GM13976 (cell line): ENCODE measurements around the gene KPTN.

Source experiments
- DNase-seq: peaks from one replicate; pipeline ENCODE4 v3.0.0; 2012; ENCODE audit warnings: low spot score
- in situ Hi-C: fragments of 300-500 bp; cut with MboI; formaldehyde crosslinking; loops from one replicate; pipeline ENCODE4 v1.12.0; 2022; ENCODE audit warnings: low sequenced_read_pairs, mixed read lengths, inconsistent platforms; ENCODE audit not compliant: unreplicated experiment
- TF ChIP-seq, protein P1 (sequence below): IDR thresholded peaks from 2 replicates; pipeline ENCODE4 v1.5.1; 2012; ENCODE audit warnings: borderline replicate concordance, mild to moderate bottlenecking; ENCODE audit not compliant: insufficient read depth; ENCODE audit errors: extremely low read depth, missing control alignments, control extremely low read depth

KPTN gene

DNA sequence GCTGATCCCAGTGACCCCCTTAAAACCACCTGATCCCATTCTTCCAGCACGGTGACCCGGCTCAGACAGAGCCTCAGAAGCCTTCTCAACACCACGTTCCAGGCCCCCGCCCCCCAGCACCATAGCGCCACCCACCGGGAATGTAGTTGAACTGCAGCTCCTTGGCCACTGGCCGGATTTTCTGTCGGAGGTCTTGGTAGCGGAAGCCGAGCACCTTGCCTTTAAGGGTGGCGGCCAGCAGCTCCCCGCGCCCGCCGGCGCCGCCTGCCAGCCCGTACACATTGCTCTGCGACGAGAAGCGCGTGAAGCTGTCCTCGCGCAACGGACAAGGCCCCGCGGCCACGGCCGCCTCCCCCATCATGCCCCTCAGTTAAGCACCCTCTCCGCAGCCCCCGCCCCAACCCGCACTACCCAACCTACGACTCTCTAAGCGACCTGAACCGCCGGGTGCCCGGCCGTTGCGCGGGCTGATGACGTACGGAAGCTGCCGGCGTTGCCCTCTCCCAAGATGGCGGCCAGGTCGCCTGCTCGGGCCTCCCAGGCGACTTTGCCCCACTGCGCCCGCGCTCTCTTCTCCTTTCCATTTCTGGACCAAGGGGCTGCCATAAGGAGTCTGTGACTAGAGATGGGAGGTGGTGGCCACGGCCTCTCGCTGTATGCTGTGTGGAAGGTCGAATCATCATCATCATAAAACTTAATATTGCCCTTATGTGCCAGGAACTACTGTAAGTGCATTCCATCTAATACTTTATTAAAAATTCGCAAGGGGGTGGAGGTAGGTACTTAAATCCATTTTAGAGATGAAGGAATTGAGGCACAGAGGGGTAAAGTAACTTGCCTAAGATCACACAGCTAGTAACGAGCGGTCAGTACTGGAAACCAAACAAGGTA is at the start of gene KPTN:
KPTN (minus strand) TSS at position 420 of the 891 bp plus-strand sequence; CDS start at position 361, 59 bp downstream.
- TF ChIP-seq, protein P1, sequence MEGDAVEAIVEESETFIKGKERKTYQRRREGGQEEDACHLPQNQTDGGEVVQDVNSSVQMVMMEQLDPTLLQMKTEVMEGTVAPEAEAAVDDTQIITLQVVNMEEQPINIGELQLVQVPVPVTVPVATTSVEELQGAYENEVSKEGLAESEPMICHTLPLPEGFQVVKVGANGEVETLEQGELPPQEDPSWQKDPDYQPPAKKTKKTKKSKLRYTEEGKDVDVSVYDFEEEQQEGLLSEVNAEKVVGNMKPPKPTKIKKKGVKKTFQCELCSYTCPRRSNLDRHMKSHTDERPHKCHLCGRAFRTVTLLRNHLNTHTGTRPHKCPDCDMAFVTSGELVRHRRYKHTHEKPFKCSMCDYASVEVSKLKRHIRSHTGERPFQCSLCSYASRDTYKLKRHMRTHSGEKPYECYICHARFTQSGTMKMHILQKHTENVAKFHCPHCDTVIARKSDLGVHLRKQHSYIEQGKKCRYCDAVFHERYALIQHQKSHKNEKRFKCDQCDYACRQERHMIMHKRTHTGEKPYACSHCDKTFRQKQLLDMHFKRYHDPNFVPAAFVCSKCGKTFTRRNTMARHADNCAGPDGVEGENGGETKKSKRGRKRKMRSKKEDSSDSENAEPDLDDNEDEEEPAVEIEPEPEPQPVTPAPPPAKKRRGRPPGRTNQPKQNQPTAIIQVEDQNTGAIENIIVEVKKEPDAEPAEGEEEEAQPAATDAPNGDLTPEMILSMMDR: peak; percentile 95
- in situ Hi-C loops: no loop called here
- peak; percentile 97 for DNase-seq

DNA sequence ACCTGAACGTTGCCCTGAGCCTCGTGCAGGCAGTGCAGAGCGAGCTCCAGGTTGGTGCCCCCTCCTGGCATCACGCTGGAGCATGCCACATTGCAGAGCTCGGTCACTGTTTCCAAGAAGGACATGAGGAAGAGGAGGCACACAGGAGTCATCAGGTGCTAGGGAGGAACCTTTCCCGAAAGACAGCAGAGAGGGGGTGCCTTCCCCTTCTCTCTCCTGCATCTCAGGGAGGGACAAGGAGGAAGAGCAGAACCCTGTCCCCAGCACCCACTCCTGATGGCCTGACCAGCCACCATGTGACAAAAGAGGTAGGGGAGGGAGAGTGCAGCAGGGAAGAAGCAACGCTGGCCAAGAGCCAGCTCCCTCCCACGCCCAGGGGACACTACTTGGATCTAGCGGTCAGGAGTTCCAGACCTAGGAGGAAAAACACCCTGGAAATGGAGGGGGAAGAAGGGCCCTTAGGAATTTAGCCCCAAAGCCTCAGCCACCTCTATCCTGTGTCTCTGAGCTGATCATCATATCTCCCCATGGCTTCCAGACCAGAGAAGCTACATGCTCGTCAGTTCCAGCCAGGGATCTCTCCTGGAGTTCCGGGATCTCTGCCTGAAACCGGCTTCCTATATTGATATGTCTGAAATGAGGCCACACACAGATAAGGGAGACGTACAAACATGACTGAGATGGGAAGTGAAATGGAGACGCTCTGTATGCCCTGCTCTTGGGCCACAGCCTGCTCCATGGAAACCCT is 47.8 kb upstream of the KPTN start:
- TF ChIP-seq, protein P1: no peak
- in situ Hi-C loops: no loop called here
- DNase-seq: no peak

DNA sequence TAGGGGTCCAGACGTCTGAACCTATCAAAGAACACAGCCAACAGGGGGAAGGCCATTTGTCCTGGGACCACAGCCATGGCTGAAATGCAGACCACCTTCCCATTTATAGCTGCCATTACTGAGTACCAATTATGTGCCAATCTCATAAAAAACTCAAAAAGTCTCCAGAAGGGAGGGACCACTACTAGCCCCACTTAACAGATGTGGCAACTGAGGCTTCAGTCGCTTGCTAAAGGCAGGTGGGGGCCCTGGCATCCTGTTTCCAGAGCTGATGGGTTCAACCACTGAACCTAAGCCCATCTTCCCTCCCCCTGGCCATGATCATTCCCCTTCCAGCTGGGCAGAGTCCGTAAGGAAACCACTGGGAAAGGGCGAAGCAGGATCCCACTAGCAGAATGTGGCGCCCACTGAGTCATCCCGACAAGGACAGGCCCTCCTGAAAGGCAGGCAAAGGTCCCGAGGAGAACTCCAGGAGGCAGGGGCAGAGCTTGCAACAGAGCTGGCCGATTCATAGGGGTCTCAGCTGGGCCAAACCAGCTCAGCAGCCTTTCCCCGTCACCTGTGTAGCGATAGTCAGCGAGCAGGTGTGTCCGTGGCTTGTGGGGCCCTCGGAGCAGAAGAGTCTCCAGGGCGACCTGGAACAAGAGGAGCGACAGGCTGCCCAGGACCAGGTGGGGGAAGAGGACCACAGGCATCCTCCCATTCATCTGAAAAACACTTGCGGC is 45.2 kb upstream of the KPTN start:
- DNase-seq: no peak
- TF ChIP-seq, protein P1: no peak
- in situ Hi-C loops: no loop called here

DNA sequence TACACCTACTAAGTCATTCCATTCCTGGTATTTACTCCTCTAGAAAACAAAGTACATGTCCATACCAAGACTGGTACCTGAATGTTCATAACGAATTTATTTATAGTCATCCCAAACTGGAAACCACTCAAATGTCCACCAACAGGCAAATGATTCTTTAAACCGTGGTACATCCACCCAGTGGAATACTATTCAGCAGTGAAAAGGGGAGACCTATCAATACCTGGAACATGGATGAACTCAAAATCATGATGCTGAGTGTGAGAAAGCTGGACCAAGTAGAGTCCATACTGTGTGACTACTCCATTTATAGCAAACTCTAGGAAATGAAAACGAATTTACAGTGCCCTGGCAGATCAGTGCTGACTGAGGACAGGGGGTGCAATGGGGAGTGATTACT is 42.8 kb upstream of the KPTN start:
- no peak for DNase-seq
- in situ Hi-C loops: no loop called here
- TF ChIP-seq, protein P1: no peak

DNA sequence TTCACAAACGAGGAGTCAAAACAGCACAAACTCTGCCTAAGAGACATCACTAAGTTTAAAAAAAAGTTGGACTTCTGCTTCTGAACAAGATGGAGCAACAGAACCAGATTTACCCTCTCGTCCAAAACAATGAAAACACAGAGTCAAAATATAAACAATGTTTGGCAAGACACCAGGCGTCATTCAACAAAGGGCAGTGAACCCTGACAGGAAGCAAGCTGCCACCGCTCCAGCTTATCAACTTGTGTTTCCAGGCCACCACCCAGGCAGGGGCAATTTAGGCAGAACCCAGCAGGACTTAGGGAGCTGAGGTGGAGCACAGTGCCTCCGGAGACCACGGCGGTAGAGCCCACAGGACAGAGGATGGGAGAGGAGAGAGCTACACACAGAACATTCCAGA is 39.5 kb upstream of the KPTN start:
- DNase-seq: no peak
- TF ChIP-seq, protein P1: no peak
- in situ Hi-C loops: no loop called here
